AG20443 (cell line): ENCODE results near the gene FAU.
"Not testable (repeated sequence)": the region's sequence is repeated elsewhere in the genome, so short reads cannot be mapped to it uniquely, and the experiment has no call there.

Source experiments
- DNase-seq: peaks from one replicate; pipeline ENCODE4 v3.0.0; 2012; ENCODE audit warnings: low spot score, mixed read lengths

Gene FAU

GRCh38 chr11:65121865-65122696 lies at the start of gene FAU, which contains the start of gene MRPL49:
Gene FAU, minus strand, starts transcription at chr11:65122134. Its CDS starts 321 bp downstream, at chr11:65121813.
Gene MRPL49, plus strand, starts transcription at chr11:65122321. Its CDS starts 26 bp downstream, at chr11:65122347.
- peak; percentile 97 for DNase-seq

GRCh38 chr11:65170058-65170534 lies 48.2 kb upstream of the FAU start, which contains the start of gene SPDYC:
Gene SPDYC, plus strand, starts transcription at chr11:65170233. Its CDS starts 1,125 bp downstream, at chr11:65171358.
- peak; percentile 7 for DNase-seq

- DNase-seq, result no peak
Observed at GRCh38 chr11:65169164-65169641, 47.3 kb upstream of the FAU start.

- DNase-seq, result no peak
Observed at GRCh38 chr11:65167656-65168055, 45.7 kb upstream of the FAU start.

- no peak for DNase-seq
Observed at GRCh38 chr11:65166893-65167292, 45.0 kb upstream of the FAU start.

GRCh38 chr11:65165410-65166317 lies 43.7 kb upstream of the FAU start:
- DNase-seq, result peak; percentile 15

- DNase-seq, result no peak
Observed at GRCh38 chr11:65163684-65164083, 41.8 kb upstream of the FAU start.

GRCh38 chr11:65160643-65161042 lies 38.7 kb upstream of the FAU start:
- no peak for DNase-seq

- no peak for DNase-seq
Observed at GRCh38 chr11:65159012-65159411, 37.1 kb upstream of the FAU start.

GRCh38 chr11:65157336-65157735 lies 35.4 kb upstream of the FAU start:
- no peak for DNase-seq

DNA sequence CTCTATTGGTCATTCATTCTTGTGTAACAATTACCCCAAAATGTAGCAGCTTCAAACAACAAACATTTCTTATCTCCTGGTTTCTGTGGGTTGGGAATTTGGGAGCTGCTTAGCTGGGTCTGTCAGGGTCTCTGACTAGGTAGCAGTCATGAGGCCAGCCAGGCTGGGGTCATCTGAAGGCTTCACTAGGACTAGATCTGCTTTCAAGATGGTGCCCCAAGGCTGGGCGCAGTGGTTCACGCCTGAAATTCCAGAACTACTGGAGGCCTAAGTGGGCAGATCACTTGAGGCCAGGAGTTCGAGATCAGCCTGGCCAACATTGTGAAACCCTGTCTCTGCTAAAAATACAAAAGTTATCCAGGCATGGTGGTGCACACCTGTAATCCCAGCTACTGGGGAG lies 35.0 kb upstream of the FAU start:
- DNase-seq, result no peak

- DNase-seq, result no peak
Observed at GRCh38 chr11:65156256-65156655, 34.3 kb upstream of the FAU start.

DNA sequence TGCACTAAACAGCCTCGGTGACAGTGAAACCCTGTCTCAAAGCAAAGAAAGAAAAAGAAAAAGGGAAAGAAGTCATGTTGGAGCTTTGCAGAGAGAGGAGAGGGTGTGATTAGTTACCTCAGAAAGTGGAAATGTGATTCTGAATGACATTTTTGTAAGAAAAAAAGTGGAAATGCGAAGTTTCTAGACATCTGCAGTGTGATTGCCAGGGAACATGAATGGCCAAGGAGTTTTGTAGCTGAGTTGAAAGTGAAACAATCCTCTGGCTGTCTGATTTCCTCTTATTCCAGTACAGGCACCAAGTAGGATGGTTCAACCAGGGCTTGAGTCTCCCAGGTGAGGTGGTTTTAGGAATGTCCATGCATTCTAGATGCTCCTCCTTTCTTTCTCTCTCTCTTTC lies 30.2 kb upstream of the FAU start:
- DNase-seq, result no peak

- no peak for DNase-seq
Observed at GRCh38 chr11:65151331-65151899, 29.5 kb upstream of the FAU start.

- DNase-seq, result peak; percentile 93
Observed at GRCh38 chr11:65150509-65151299, 28.8 kb upstream of the FAU start.

GRCh38 chr11:65150131-65150508 lies 28.2 kb upstream of the FAU start:
- not testable (repeated sequence) for DNase-seq

- DNase-seq, result no peak
Observed at GRCh38 chr11:65148657-65149056, 26.7 kb upstream of the FAU start.

GRCh38 chr11:65147352-65148075 lies 25.6 kb upstream of the FAU start:
- DNase-seq, result no peak

GRCh38 chr11:65141896-65142494 lies 20.1 kb upstream of the FAU start:
- DNase-seq, result no peak

DNA sequence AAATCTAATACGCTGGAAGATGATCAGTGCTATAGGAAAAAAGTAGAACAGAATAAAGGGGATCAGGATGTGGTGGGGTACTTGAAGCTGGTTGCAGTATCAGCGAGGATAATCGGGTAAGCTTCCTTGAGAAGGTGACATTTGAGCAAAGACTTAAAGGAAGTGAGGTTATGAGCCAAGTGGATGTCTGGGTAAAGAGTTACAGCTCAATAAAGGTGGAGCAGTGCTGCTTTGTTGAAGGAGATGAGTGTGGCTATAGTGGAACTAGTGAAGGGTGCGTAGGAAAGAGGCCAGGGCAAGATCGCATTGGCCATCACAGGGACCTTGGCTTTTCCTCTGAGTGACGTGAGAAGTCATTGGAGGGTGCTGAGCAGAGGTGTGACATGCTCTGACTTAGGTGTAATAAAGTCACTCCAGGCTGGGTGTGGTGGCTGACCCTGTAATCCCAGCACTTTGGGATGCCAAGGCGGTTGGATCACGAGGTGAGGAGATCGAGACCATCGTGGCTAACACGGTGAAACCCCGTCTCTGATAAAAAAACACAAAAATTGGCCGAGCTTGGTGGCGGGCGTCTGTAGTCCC lies 14.7 kb upstream of the FAU start:
- DNase-seq, result no peak
